Measurements from ENCODE around the gene MR1.

GRCh38 chr1:181033128-181033798 is 520 bp upstream of the MR1 start:
- TF ChIP-seq EP300 (IDR thresholded peaks at IDR 0.05; ENCODE audit: low read depth in 2 of 2, low read length in 2 of 2): no peak
- no peak for TF ChIP-seq EP300 (CRISPR knock-in tag; IDR thresholded peaks at IDR 0.05; ENCODE audit: borderline replicate concordance)
- TF ChIP-seq STAT5B (CRISPR knock-in tag; IDR thresholded peaks at IDR 0.05): no peak
- TF ChIP-seq ZNF879 (CRISPR knock-in tag; IDR thresholded peaks at IDR 0.05): no peak
- no peak for TF ChIP-seq MXD1 (CRISPR knock-in tag; IDR thresholded peaks at IDR 0.05)
- no peak for TF ChIP-seq ZNF747 (CRISPR knock-in tag; IDR thresholded peaks at IDR 0.05; ENCODE audit: borderline replicate concordance)
